ENCODE results near the gene SMAD6.

The SMAD6 gene

GRCh38 chr15:66775127-66776105, 73.4 kb downstream of the SMAD6 start:
- H2AFZ ChIP-seq (ENCODE audit: low read length), result no peak overlapping the region
- H3K9me2 ChIP-seq (replicated peaks; ENCODE audit: low read depth, low read length), result no peaks in the 10 kb centered on the region
- no peaks in the 10 kb centered on the region for H3F3A ChIP-seq (ENCODE audit: low read depth)
- H4K20me1 ChIP-seq (ENCODE audit: insufficient read depth, low read length, poor library complexity, severe bottlenecking), result no peaks in the 10 kb centered on the region
- no peaks in the 10 kb centered on the region for H3K79me2 ChIP-seq (ENCODE audit: insufficient read depth, low read length)
- H3K4me3 ChIP-seq (ENCODE audit: low read length, poor library complexity, severe bottlenecking), result no peak overlapping the region
- peaks cover 6% of the 10 kb centered on the region for H3K4me1 ChIP-seq (ENCODE audit: insufficient read depth, low read length, poor library complexity, severe bottlenecking)
- H3K9me3 ChIP-seq (ENCODE audit: insufficient read depth, low read depth, low read length), result no peaks in the 10 kb centered on the region
- no peak overlapping the region for H3K4me2 ChIP-seq (ENCODE audit: low read depth, low read length, poor library complexity, severe bottlenecking)
- no peak overlapping the region for H3K9ac ChIP-seq (ENCODE audit: low read depth, low read length, poor library complexity, severe bottlenecking)
- TF ChIP-seq CTCF (conservative IDR thresholded peaks at IDR 0.05; ENCODE audit: low read length) (no peak), EZH2phosphoT487 (IDR thresholded peaks at IDR 0.05; ENCODE audit: borderline replicate concordance) (no peak)
- no peaks in the 10 kb centered on the region for H3K27me3 ChIP-seq (ENCODE audit: insufficient read depth, low read length, poor library complexity, severe bottlenecking)
- no peaks in the 10 kb centered on the region for H3K36me3 ChIP-seq (ENCODE audit: insufficient read depth, low read length)

- H3K4me1 ChIP-seq (ENCODE audit: insufficient read depth, low read length, poor library complexity, severe bottlenecking), result peaks cover 6% of the 10 kb centered on the region
- H3K9ac ChIP-seq (ENCODE audit: low read depth, low read length, poor library complexity, severe bottlenecking), result no peak overlapping the region
- no peak overlapping the region for H2AFZ ChIP-seq (ENCODE audit: low read length)
- H4K20me1 ChIP-seq (ENCODE audit: insufficient read depth, low read length, poor library complexity, severe bottlenecking), result no peaks in the 10 kb centered on the region
- H3F3A ChIP-seq (ENCODE audit: low read depth), result no peaks in the 10 kb centered on the region
- no peak overlapping the region for H3K4me2 ChIP-seq (ENCODE audit: low read depth, low read length, poor library complexity, severe bottlenecking)
- H3K9me3 ChIP-seq (ENCODE audit: insufficient read depth, low read depth, low read length), result no peaks in the 10 kb centered on the region
- H3K79me2 ChIP-seq (ENCODE audit: insufficient read depth, low read length), result no peaks in the 10 kb centered on the region
- H3K4me3 ChIP-seq (ENCODE audit: low read length, poor library complexity, severe bottlenecking), result no peak overlapping the region
- TF ChIP-seq EZH2phosphoT487 (IDR thresholded peaks at IDR 0.05; ENCODE audit: borderline replicate concordance) (no peak), CTCF (conservative IDR thresholded peaks at IDR 0.05; ENCODE audit: low read length) (no peak)
- no peaks in the 10 kb centered on the region for H3K36me3 ChIP-seq (ENCODE audit: insufficient read depth, low read length)
- no peaks in the 10 kb centered on the region for H3K27me3 ChIP-seq (ENCODE audit: insufficient read depth, low read length, poor library complexity, severe bottlenecking)
- no peaks in the 10 kb centered on the region for H3K9me2 ChIP-seq (replicated peaks; ENCODE audit: low read depth, low read length)
Measured at GRCh38 chr15:66777054-66777453, 75.0 kb downstream of the SMAD6 start.

GRCh38 chr15:66777596-66778313, 75.7 kb downstream of the SMAD6 start:
- TF ChIP-seq EZH2phosphoT487 (IDR thresholded peaks at IDR 0.05; ENCODE audit: borderline replicate concordance), result no peak
- no peaks in the 10 kb centered on the region for H3K9me3 ChIP-seq (ENCODE audit: insufficient read depth, low read depth, low read length)
- H3K4me3 ChIP-seq (ENCODE audit: low read length, poor library complexity, severe bottlenecking), result no peak overlapping the region
- no peak overlapping the region for H3K9ac ChIP-seq (ENCODE audit: low read depth, low read length, poor library complexity, severe bottlenecking)
- no peaks in the 10 kb centered on the region for H3K36me3 ChIP-seq (ENCODE audit: insufficient read depth, low read length)
- no peak overlapping the region for H3K4me2 ChIP-seq (ENCODE audit: low read depth, low read length, poor library complexity, severe bottlenecking)
- H2AFZ ChIP-seq (ENCODE audit: low read length), result no peak overlapping the region
- H3K79me2 ChIP-seq (ENCODE audit: insufficient read depth, low read length), result no peaks in the 10 kb centered on the region
- H3K4me1 ChIP-seq (ENCODE audit: insufficient read depth, low read length, poor library complexity, severe bottlenecking), result peaks cover 6% of the 10 kb centered on the region
- no peaks in the 10 kb centered on the region for H3K27me3 ChIP-seq (ENCODE audit: insufficient read depth, low read length, poor library complexity, severe bottlenecking)
- H4K20me1 ChIP-seq (ENCODE audit: insufficient read depth, low read length, poor library complexity, severe bottlenecking), result no peaks in the 10 kb centered on the region
- no peaks in the 10 kb centered on the region for H3F3A ChIP-seq (ENCODE audit: low read depth)
- H3K9me2 ChIP-seq (replicated peaks; ENCODE audit: low read depth, low read length), result no peaks in the 10 kb centered on the region
